Measurements from ENCODE around the gene WDR6.
A peak's percentile ranks its signal among the peaks of the same experiment; 100 is the strongest.

DNA sequence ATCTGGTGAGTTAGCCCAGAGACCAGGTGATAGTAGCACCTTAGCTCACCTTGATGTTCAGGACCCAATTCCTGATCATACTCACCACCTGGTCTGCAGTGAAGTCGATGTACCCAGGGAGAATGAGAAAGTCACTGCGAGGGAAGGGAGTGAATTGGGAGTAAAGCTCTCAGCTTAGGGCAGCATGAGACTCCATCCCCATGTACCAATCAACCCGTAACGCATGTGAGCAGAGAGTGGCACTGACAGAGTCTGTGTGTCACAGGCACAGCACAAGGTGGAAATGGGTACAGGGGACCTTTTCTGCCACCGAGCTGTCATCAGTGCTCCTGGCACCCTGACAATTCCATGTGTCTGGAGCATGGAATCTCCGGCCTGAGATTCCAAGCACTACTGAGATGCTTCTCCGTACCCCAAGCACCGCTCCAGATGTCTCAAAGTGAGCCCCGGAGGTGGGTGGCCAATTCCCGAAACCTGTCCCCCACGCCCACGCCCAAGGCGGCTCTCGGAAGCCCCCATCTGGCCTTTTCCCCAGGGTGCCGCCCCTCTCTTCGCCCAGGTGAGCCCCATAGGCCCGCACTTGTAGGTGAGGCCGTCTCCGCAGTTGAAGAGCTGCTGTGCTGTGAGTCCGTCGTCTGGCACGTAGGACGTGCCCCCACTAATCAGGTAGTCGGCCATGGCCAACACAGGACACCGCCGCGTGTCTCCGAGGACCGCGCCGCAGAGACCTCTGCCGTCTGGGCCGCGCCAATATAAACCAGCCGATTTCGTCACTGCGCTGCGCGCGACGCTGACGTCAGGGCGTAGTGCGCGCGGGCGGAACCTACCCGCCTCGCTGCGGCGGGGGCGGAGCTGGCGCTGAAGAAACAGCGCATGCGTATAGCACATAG is 21.7 kb downstream of the WDR6 start, which contains the start of gene IMPDH2:
- TF ChIP-seq POLR2A (IDR thresholded peaks at IDR 0.05; ENCODE audit: low read depth) (peak; percentile 95), EP300 (IDR thresholded peaks at IDR 0.05) (no peak), POLR2AphosphoS5 (IDR thresholded peaks at IDR 0.05) (peak; percentile 99 to 100)
- TF ChIP-seq, protein P1, sequence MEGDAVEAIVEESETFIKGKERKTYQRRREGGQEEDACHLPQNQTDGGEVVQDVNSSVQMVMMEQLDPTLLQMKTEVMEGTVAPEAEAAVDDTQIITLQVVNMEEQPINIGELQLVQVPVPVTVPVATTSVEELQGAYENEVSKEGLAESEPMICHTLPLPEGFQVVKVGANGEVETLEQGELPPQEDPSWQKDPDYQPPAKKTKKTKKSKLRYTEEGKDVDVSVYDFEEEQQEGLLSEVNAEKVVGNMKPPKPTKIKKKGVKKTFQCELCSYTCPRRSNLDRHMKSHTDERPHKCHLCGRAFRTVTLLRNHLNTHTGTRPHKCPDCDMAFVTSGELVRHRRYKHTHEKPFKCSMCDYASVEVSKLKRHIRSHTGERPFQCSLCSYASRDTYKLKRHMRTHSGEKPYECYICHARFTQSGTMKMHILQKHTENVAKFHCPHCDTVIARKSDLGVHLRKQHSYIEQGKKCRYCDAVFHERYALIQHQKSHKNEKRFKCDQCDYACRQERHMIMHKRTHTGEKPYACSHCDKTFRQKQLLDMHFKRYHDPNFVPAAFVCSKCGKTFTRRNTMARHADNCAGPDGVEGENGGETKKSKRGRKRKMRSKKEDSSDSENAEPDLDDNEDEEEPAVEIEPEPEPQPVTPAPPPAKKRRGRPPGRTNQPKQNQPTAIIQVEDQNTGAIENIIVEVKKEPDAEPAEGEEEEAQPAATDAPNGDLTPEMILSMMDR (IDR thresholded peaks at IDR 0.05) = peak in 1 of 3 experiments; percentile 38
